ENCODE measurements around the gene TNNC1.

DNA sequence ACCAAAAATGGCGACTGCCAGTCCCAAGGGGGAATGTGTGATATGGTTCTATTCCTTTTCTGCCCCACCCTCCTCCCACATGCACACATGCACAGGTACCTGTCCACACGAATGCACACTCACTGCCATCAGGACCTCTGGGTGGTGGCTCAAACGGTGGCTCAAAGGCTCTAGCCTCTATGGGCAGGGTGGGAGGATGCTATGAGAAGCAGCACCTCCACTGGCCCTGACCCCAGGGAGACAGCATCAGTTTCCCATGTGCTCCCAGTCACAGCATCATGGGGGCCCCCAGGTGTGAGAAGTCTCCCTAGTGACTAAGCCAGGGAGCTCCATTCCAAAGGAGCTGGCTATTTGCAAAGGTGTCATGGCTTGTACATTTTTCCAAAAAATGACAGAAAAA lies 24.8 kb downstream of the TNNC1 start:
- TF ChIP-seq POLR2A (IDR thresholded peaks at IDR 0.05) = no peak
- TF ChIP-seq, protein P1, sequence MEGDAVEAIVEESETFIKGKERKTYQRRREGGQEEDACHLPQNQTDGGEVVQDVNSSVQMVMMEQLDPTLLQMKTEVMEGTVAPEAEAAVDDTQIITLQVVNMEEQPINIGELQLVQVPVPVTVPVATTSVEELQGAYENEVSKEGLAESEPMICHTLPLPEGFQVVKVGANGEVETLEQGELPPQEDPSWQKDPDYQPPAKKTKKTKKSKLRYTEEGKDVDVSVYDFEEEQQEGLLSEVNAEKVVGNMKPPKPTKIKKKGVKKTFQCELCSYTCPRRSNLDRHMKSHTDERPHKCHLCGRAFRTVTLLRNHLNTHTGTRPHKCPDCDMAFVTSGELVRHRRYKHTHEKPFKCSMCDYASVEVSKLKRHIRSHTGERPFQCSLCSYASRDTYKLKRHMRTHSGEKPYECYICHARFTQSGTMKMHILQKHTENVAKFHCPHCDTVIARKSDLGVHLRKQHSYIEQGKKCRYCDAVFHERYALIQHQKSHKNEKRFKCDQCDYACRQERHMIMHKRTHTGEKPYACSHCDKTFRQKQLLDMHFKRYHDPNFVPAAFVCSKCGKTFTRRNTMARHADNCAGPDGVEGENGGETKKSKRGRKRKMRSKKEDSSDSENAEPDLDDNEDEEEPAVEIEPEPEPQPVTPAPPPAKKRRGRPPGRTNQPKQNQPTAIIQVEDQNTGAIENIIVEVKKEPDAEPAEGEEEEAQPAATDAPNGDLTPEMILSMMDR (IDR thresholded peaks at IDR 0.05 in 4 of 5, conservative IDR thresholded peaks at IDR 0.05 in 1 of 5) = no peak
